ENCODE measurements around the gene OR2J3. TPM values are rescaled to one million over a fixed set of nuclear protein-coding genes. Genes with fewer than 3 reads are reported as not detected.

OR2J3 gene
- total RNA-seq, 1 experiment from 2014 or later, result not detected

GRCh38 chr6:29129326-29130012 is 21.6 kb downstream of the OR2J3 start:
- H2BK20ac ChIP-seq (ENCODE audit: low read depth, low read length, poor library complexity, severe bottlenecking), result no peak overlapping the region
- H3T11ph ChIP-seq (ENCODE audit: low read length), result no peak overlapping the region
- H3K27me3 ChIP-seq (ENCODE audit: insufficient read depth, low read length), result no peaks in the 10 kb centered on the region
- H3K4me3 Mint-ChIP-seq, result no peak overlapping the region
- no peaks in the 10 kb centered on the region for H3K4me1 ChIP-seq (ENCODE audit: insufficient read depth, low read length)
- H3K4me1 Mint-ChIP-seq, result no peaks in the 10 kb centered on the region
- H2AK5ac ChIP-seq (ENCODE audit: insufficient read length, low read length), result no peak overlapping the region
- H4K8ac ChIP-seq (replicated peaks; ENCODE audit: insufficient read length, low read depth, low read length), result no peak overlapping the region
- no peak overlapping the region for H3K4me2 ChIP-seq (ENCODE audit: insufficient read depth, insufficient read length, low read length)
- H4K91ac ChIP-seq (ENCODE audit: insufficient read length, low read depth, low read length), result no peak overlapping the region
- WGBS (ENCODE audit: extremely low coverage, insufficient read length, low lambda C conversion rate), result no CpG with 5 or more reads among the region's 15 CpGs
- no peak overlapping the region for H3K4ac ChIP-seq (ENCODE audit: low read depth, low read length)
- no peak overlapping the region for H4K5ac ChIP-seq (ENCODE audit: insufficient read length, low read depth, low read length)
- no peaks in the 10 kb centered on the region for H3K9me3 ChIP-seq (ENCODE audit: control insufficient read depth, low read depth, low read length)
- H3K79me1 ChIP-seq (ENCODE audit: insufficient read depth, low read depth, low read length, poor library complexity, severe bottlenecking), result no peaks in the 10 kb centered on the region
- no peaks in the 10 kb centered on the region for H3K9me3 Mint-ChIP-seq
- H2BK12ac ChIP-seq (ENCODE audit: insufficient read length, low read depth, low read length), result no peak overlapping the region
- no peaks in the 10 kb centered on the region for H3K36me3 Mint-ChIP-seq (ENCODE audit: insufficient read depth in 1 of 3, low read depth in 3 of 3)
- H3K27me3 Mint-ChIP-seq (ENCODE audit: low read depth), result peaks cover 12% of the 10 kb centered on the region
- H2BK5ac ChIP-seq (ENCODE audit: insufficient read length, low read length), result no peak overlapping the region
- no peak for DNase-seq
- no peak overlapping the region for H2BK15ac ChIP-seq (ENCODE audit: low read depth, low read length)
- H3K56ac ChIP-seq (ENCODE audit: insufficient read length, low read depth, low read length), result no peak overlapping the region
- no peak overlapping the region for H2BK120ac ChIP-seq (ENCODE audit: low read depth, low read length, poor library complexity, severe bottlenecking)
- no peak overlapping the region for H3K27ac ChIP-seq (ENCODE audit: insufficient read length, low read depth, low read length)
- H3K23me2 ChIP-seq (ENCODE audit: insufficient read length, low read depth, low read length, poor library complexity, severe bottlenecking), result no peaks in the 10 kb centered on the region
- H3K14ac ChIP-seq (ENCODE audit: insufficient read depth, low read length), result no peak overlapping the region
- no peak overlapping the region for H3K9ac ChIP-seq (ENCODE audit: extremely low read depth, insufficient read length, low read length)
- H3K79me2 ChIP-seq (ENCODE audit: insufficient read depth, low read length), result no peaks in the 10 kb centered on the region
- no peak overlapping the region for H3K27ac Mint-ChIP-seq
- H3K18ac ChIP-seq (ENCODE audit: insufficient read length, low read depth, low read length), result no peak overlapping the region
- H2AFZ ChIP-seq (ENCODE audit: low read length), result no peak overlapping the region
- no peaks in the 10 kb centered on the region for H4K20me1 ChIP-seq (ENCODE audit: control insufficient read depth, insufficient read depth, insufficient read length)
- no peak overlapping the region for H3K23ac ChIP-seq (ENCODE audit: insufficient read length, low read depth, low read length)
- no peak for TF ChIP-seq CTCF (conservative IDR thresholded peaks at IDR 0.05)

Measured in H9 (cell line).